Measurements from ENCODE around the gene GALNT10. TPM values are rescaled to one million over a fixed set of nuclear protein-coding genes. Genes with fewer than 3 reads are reported as not detected.

GALNT10 gene
- total RNA-seq, 1 experiment from 2014 or later = 27.8 TPM

- H3K79me2 ChIP-seq (ENCODE audit: insufficient read depth, low read length) = no peaks in the 10 kb centered on the region
- H3K36me3 ChIP-seq (ENCODE audit: control insufficient read depth in 1 of 2, insufficient read depth in 2 of 2, low read length in 2 of 2) = no peaks in the 10 kb centered on the region
- no peak for ATAC-seq
- peaks cover 27 to 42% of the 10 kb centered on the region in 2 experiments for H3K4me1 ChIP-seq (ENCODE audit: control insufficient read depth in 1 of 2, insufficient read depth in 2 of 2, low read length in 2 of 2)
- DNase-seq (ENCODE audit: low read depth, low spot score) = no peak
- POLR2A ChIA-PET = no interaction called here
- H3K27ac ChIP-seq (ENCODE audit: low read depth, low read length) = no peak overlapping the region
- no peak overlapping the region for H2AFZ ChIP-seq (ENCODE audit: low read depth, low read length, poor library complexity, severe bottlenecking)
- RAD21 ChIA-PET (ENCODE audit: low non-redundant PET in 1 of 2, low total read pairs in 2 of 2, uncharacterized antibody in 2 of 2, unreplicated experiment in 2 of 2) = no interaction called here
- H3K9me2 ChIP-seq (ENCODE audit: insufficient read depth) = no peaks in the 10 kb centered on the region
- intact Hi-C loops (cut with micrococcal nuclease) = no loop called here
- no peaks in the 10 kb centered on the region for H3K9me3 ChIP-seq (ENCODE audit: control insufficient read depth in 1 of 2, insufficient read depth in 1 of 2, low read depth in 1 of 2, low read length in 2 of 2)
- no peak overlapping the region for H3K9ac ChIP-seq (ENCODE audit: low read length)
- BruUV-seq (replicated peaks) = no TSS peak
- no peak overlapping the region for H3K4me3 ChIP-seq (replicated peaks in 1 of 2; ENCODE audit: low read depth in 1 of 2, low read length in 2 of 2)
- H3K4me2 ChIP-seq (ENCODE audit: low read length) = no peak overlapping the region
- H4K20me1 ChIP-seq (ENCODE audit: insufficient read depth) = no peaks in the 10 kb centered on the region
- no peak for TF ChIP-seq SIN3A (IDR thresholded peaks at IDR 0.05; ENCODE audit: low read depth)
- no peak for TF ChIP-seq SP1 (IDR thresholded peaks at IDR 0.05; ENCODE audit: low read depth)
- TF ChIP-seq TCF7L2 (IDR thresholded peaks at IDR 0.05; ENCODE audit: borderline replicate concordance, extremely low read depth, insufficient read depth, insufficient read length) = no peak
- TF ChIP-seq ATF3 (IDR thresholded peaks at IDR 0.05) = no peak
- TF ChIP-seq ZFX (IDR thresholded peaks at IDR 0.05) = no peak
- no peak for TF ChIP-seq JUND (IDR thresholded peaks at IDR 0.05)
- TF ChIP-seq FOSL1 (IDR thresholded peaks at IDR 0.05; ENCODE audit: low read depth) = no peak
- no peak for TF ChIP-seq MAX (IDR thresholded peaks at IDR 0.05)
- no peak for TF ChIP-seq YY1 (IDR thresholded peaks at IDR 0.05; ENCODE audit: extremely low read depth, insufficient replicate concordance, low read depth, low read length)
- no peak for TF ChIP-seq EGR1 (IDR thresholded peaks at IDR 0.05; ENCODE audit: low read depth)
- no peak for TF ChIP-seq CEBPB (IDR thresholded peaks at IDR 0.05; ENCODE audit: low read depth)
- TF ChIP-seq ZBTB33 (IDR thresholded peaks at IDR 0.05; ENCODE audit: extremely low read depth, insufficient replicate concordance, low read length) = no peak
- TF ChIP-seq POLR2A (IDR thresholded peaks at IDR 0.05; ENCODE audit: borderline replicate concordance, extremely low read depth, insufficient read depth, insufficient read length) = no peak
- TF ChIP-seq CTCF (IDR thresholded peaks at IDR 0.05 in 2 of 3, conservative IDR thresholded peaks at IDR 0.05 in 1 of 3; ENCODE audit: borderline replicate concordance in 1 of 3, insufficient read depth in 1 of 3, low read depth in 2 of 3, low read length in 2 of 3) = no peak
- no peak for TF ChIP-seq POLR2AphosphoS5 (IDR thresholded peaks at IDR 0.05; ENCODE audit: low read depth, low read length)
- no peak for TF ChIP-seq EZH2 (IDR thresholded peaks at IDR 0.05)
- CTCF ChIA-PET = interaction anchor here (1.0 kb wide), 1 partner anchor 21 kb away, joined by 3 read pairs; no protein-coding TSS in a partner anchor
- no peaks in the 10 kb centered on the region for H3K27me3 ChIP-seq (ENCODE audit: insufficient read depth, low read length)
Observed at GRCh38 chr5:154218786-154219185, 28.3 kb downstream of the GALNT10 start.

Measured in HCT116 (cell line).